ENCODE results near the gene AS3MT.
"Not testable (repeated sequence)": the region's sequence is repeated elsewhere in the genome, so short reads cannot be mapped to it uniquely, and the experiment has no call there.

AS3MT gene

GRCh38 chr10:102832248-102832647, 37.0 kb upstream of the AS3MT start:
- DNase-seq (ENCODE audit: low read depth): no peak
- no peak overlapping the region for H3K4me3 ChIP-seq (ENCODE audit: low read depth, low read length)
- TF ChIP-seq CTCF (conservative IDR thresholded peaks at IDR 0.05; ENCODE audit: low read depth, low read length): no peak

- no peak for DNase-seq (ENCODE audit: low read depth)
- no peak overlapping the region for H3K4me3 ChIP-seq (ENCODE audit: low read depth, low read length)
- TF ChIP-seq CTCF (conservative IDR thresholded peaks at IDR 0.05; ENCODE audit: low read depth, low read length): no peak
Measured at GRCh38 chr10:102832987-102833386, 36.3 kb upstream of the AS3MT start.

- H3K4me3 ChIP-seq (ENCODE audit: low read depth, low read length): no peak overlapping the region
- no peak for TF ChIP-seq CTCF (conservative IDR thresholded peaks at IDR 0.05; ENCODE audit: low read depth, low read length)
- no peak for DNase-seq (ENCODE audit: low read depth)
Measured at GRCh38 chr10:102834143-102834542, 35.1 kb upstream of the AS3MT start.

- DNase-seq (ENCODE audit: low read depth): peak; percentile 83
- TF ChIP-seq CTCF (conservative IDR thresholded peaks at IDR 0.05; ENCODE audit: low read depth, low read length): peak; percentile 92
- H3K4me3 ChIP-seq (ENCODE audit: low read depth, low read length): no peak overlapping the region
Measured at GRCh38 chr10:102835007-102835482, 34.2 kb upstream of the AS3MT start.

GRCh38 chr10:102837230-102837721, 32.0 kb upstream of the AS3MT start, which contains the start of gene CYP17A1:
TSS of gene CYP17A1 (minus strand) at chr10:102837413. CDS start at chr10:102837361, 52 bp downstream.
- peak; percentile 63 for DNase-seq (ENCODE audit: low read depth)
- H3K4me3 ChIP-seq (ENCODE audit: low read depth, low read length): no peak within 1 kb of the TSS
- no peak for TF ChIP-seq CTCF (conservative IDR thresholded peaks at IDR 0.05; ENCODE audit: low read depth, low read length)

- not testable (repeated sequence) for H3K4me3 ChIP-seq (ENCODE audit: low read depth, low read length); DNase-seq (ENCODE audit: low read depth)
Measured at GRCh38 chr10:102838276-102838927, 30.9 kb upstream of the AS3MT start.

GRCh38 chr10:102841827-102842345, 27.4 kb upstream of the AS3MT start:
- TF ChIP-seq CTCF (conservative IDR thresholded peaks at IDR 0.05; ENCODE audit: low read depth, low read length): no peak
- no peak for DNase-seq (ENCODE audit: low read depth)
- no peak overlapping the region for H3K4me3 ChIP-seq (ENCODE audit: low read depth, low read length)

GRCh38 chr10:102843139-102843538, 26.1 kb upstream of the AS3MT start:
- not testable (repeated sequence) for DNase-seq (ENCODE audit: low read depth); H3K4me3 ChIP-seq (ENCODE audit: low read depth, low read length)

GRCh38 chr10:102844190-102844776, 25.0 kb upstream of the AS3MT start:
- not testable (repeated sequence) for H3K4me3 ChIP-seq (ENCODE audit: low read depth, low read length); DNase-seq (ENCODE audit: low read depth)

Measured in choroid plexus epithelial cell (primary cell).